Measurements from ENCODE around the gene GSTK1. TPM values are rescaled to one million over a fixed set of nuclear protein-coding genes. Genes with fewer than 3 reads are reported as not detected.

The GSTK1 gene
- total and polyA plus RNA-seq, 2 of the 8 experiments (the other 6 are each of a cell fraction or from before 2014, with no cell fraction given), result 25.5 to 32.5 TPM

GRCh38 chr7:143243614-143244013 lies 19.6 kb upstream of the GSTK1 start (continued):
- TF ChIP-seq CTCF (IDR thresholded peaks at IDR 0.05; ENCODE audit: control extremely low read depth in 1 of 3, insufficient read depth in 1 of 3, low read depth in 1 of 3, low read length in 3 of 3), result no peak
- no peak for TF ChIP-seq POU5F1 (IDR thresholded peaks at IDR 0.05; ENCODE audit: low read depth, low read length)
- no peak for TF ChIP-seq TCF12 (IDR thresholded peaks at IDR 0.05; ENCODE audit: low read depth, low read length)
- no peak for TF ChIP-seq RNF2 (IDR thresholded peaks at IDR 0.05; ENCODE audit: borderline replicate concordance, low read depth, low read length, missing control alignments, poor library complexity, severe bottlenecking)
- no peak for TF ChIP-seq EGR1 (IDR thresholded peaks at IDR 0.05; ENCODE audit: borderline replicate concordance, low read depth, low read length)
- TF ChIP-seq RBBP5 (IDR thresholded peaks at IDR 0.05; ENCODE audit: borderline replicate concordance, low read depth, low read length), result no peak
- TF ChIP-seq MAX (IDR thresholded peaks at IDR 0.05), result no peak
